Activated naive CD4-positive, alpha-beta T cell treated with anti-CD3 and anti-CD28 coated beads for 36 hours (primary cell): Measurements from ENCODE around the gene SND1. TPM values are rescaled to one million over a fixed set of nuclear protein-coding genes. Genes with fewer than 3 reads are reported as not detected.
"Not testable (repeated sequence)": the region's sequence is repeated elsewhere in the genome, so short reads cannot be mapped to it uniquely, and the experiment has no call there.

ENCODE experiments used
- CTCF ChIA-PET: fragments of 350-600 bp; sonication (Branson Sonifier 250); formaldehyde crosslinking; loops from one replicate; lab custom pipeline; 2021; ENCODE audit warnings: antibody characterized with exemption; lab: Charles Lee
- DNase-seq: peaks from one replicate; pipeline ENCODE4 v3.0.0-alpha.2; 2020
- H3K27ac Mint-ChIP-seq: one replicate; pipeline ENCODE4 v1.8.0; 2021; ENCODE audit warnings: mild to moderate bottlenecking, mixed read lengths
- H3K27me3 Mint-ChIP-seq: one replicate; pipeline ENCODE4 v1.8.0; 2021; ENCODE audit warnings: low read depth, mixed read lengths
- H3K36me3 Mint-ChIP-seq: one replicate; pipeline ENCODE4 v1.8.0; 2021; ENCODE audit warnings: low read depth, mixed read lengths
- H3K4me1 Mint-ChIP-seq: one replicate; pipeline ENCODE4 v1.8.0; 2021; ENCODE audit warnings: low read depth, mixed read lengths
- H3K4me3 Mint-ChIP-seq: one replicate; pipeline ENCODE4 v1.8.0; 2021; ENCODE audit warnings: mild to moderate bottlenecking, moderate library complexity, mixed read lengths
- H3K9me3 Mint-ChIP-seq: one replicate; pipeline ENCODE4 v1.8.0; 2021; ENCODE audit warnings: mixed read lengths
- intact Hi-C: fragments of 100-400 bp; cut with micrococcal nuclease; formaldehyde crosslinking; loops from one replicate; pipeline ENCODE4 v1.15.1; 2023
- total RNA-seq, 2 experiments: library from RNA; stranded (reverse); gene quantifications; one replicate each; pipeline ENCODE4 v1.2.3, GENCODE V29; 2021

SND1 gene
- total RNA-seq, 2 experiments from 2014 or later = 184 to 211 TPM

GRCh38 chr7:127674923-127675322 is 22.9 kb downstream of the SND1 start:
- intact Hi-C loops, H3K27me3 Mint-ChIP-seq, DNase-seq, H3K4me3 Mint-ChIP-seq, H3K27ac Mint-ChIP-seq, H3K9me3 Mint-ChIP-seq, CTCF ChIA-PET: not testable (repeated sequence)
- H3K4me1 Mint-ChIP-seq = peaks cover 16% of the 10 kb centered on the region
- peaks cover 70% of the 10 kb centered on the region for H3K36me3 Mint-ChIP-seq

DNA sequence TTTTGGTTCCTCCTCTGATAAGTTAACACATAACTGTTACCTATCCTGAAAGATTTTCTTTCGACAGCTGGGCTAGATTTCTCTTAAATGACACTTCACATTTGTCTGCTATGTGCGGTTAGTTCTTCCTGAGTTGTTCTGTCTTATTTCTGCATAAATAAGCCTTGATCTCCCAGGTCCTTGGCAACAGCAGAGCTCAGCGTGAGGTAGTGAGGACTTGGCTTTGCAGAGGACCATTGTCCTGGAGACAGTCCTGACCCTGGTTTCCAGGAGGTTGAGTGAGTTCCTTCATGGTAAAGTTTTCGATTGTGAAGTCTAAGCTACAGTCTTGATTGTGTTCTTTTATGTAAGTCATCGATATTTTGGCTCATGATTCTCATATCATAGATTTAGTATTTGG is 23.7 kb downstream of the SND1 start:
- CTCF ChIA-PET = no interaction called here
- no peak overlapping the region for H3K4me3 Mint-ChIP-seq
- H3K9me3 Mint-ChIP-seq = peaks cover 8% of the 10 kb centered on the region
- intact Hi-C loops = no loop called here
- H3K36me3 Mint-ChIP-seq = peaks cover 71% of the 10 kb centered on the region
- H3K27me3 Mint-ChIP-seq = no peaks in the 10 kb centered on the region
- no peak for DNase-seq
- H3K4me1 Mint-ChIP-seq = peaks cover 20% of the 10 kb centered on the region
- no peak overlapping the region for H3K27ac Mint-ChIP-seq

DNA sequence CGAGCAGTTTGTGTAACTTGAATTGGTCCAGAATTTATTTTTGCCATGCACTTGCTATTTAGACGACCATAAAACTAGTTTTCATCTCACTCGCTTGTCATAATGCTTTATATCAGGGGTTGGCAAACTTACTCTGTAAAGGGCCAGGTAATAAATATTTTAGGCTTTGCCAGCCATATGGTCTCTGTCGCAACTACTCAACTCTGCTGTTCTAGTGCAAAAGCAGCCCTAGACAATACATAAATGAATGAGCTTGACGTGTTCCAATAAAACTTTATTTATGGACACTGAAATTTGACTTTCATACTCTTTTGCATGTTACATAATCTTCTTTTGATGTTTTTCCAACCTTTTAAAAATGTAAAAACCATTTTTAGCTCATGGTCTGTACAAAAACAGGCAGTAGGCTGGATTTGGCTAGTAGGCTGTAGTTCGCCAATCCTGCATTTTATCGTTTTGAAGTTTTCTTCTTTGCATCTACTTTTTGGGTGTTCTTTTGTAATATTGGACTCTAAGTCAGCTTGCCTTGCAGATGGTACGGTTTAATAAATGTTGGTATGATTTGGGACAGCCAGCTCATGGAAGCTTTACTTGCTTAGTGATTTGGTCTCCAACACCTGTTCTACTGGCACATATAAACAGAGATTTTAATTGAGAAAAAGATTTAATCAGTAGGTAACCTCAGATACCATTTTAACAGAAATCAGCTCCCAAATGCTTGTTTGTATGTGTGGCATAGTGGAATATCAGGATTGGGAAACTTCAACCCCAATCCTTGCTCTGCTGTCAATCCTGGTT is 25.6 kb downstream of the SND1 start:
- Mint-ChIP-seq H3K9me3 (peaks cover 8% of the 10 kb centered on the region), H3K4me1 (peaks cover 32% of the 10 kb centered on the region), H3K4me3 (no peak overlapping the region), H3K36me3 (peaks cover 66% of the 10 kb centered on the region), H3K27me3 (no peaks in the 10 kb centered on the region), H3K27ac (no peak overlapping the region)
- intact Hi-C loops = no loop called here
- CTCF ChIA-PET = interaction anchor here (0.9 kb wide), 1 partner anchor 29 kb away, joined by 3 read pairs; no protein-coding TSS in a partner anchor
- no peak for DNase-seq

GRCh38 chr7:127678337-127678736 is 26.3 kb downstream of the SND1 start:
- Mint-ChIP-seq H3K27ac (no peak overlapping the region), H3K36me3 (peaks cover 65% of the 10 kb centered on the region), H3K4me3 (no peak overlapping the region), H3K27me3 (no peaks in the 10 kb centered on the region), H3K9me3 (peaks cover 8% of the 10 kb centered on the region), H3K4me1 (peaks cover 36% of the 10 kb centered on the region)
- intact Hi-C loops = no loop called here
- no peak for DNase-seq
- CTCF ChIA-PET = interaction anchor here (0.6 to 1.9 kb wide), 4 partner anchors 27 to 532 kb away, joined by 3 to 5 read pairs (median 4); no protein-coding TSS in a partner anchor

DNA sequence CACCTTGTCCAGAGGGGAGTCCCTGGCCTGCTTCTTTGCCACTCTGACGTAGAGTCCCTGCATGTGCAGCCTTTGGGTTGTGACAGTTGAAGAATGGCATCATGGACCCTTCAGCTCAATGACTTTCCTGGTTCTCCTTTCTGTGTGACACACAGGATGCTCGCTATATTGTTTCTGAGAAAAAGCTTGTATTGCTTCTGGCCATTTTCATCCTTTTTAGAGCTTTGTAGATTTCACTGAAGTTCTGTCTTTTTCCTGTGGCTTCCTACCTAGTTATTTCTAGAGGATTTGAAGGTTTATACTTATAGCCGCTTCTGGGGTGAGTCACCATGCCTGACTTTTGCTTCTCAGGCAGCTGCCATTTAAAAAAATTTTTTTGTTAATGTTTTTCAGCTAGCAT is 27.0 kb downstream of the SND1 start:
- Mint-ChIP-seq H3K27me3 (no peaks in the 10 kb centered on the region), H3K4me1 (peaks cover 37% of the 10 kb centered on the region), H3K9me3 (peaks cover 8% of the 10 kb centered on the region), H3K36me3 (peaks cover 61% of the 10 kb centered on the region), H3K27ac (peak overlapping the region; percentile 15), H3K4me3 (no peak overlapping the region)
- DNase-seq = no peak
- CTCF ChIA-PET = interaction anchor here (0.6 to 1.9 kb wide), 3 partner anchors 28 to 531 kb away, joined by 3 to 5 read pairs (median 4); no protein-coding TSS in a partner anchor
- intact Hi-C loops = no loop called here

DNA sequence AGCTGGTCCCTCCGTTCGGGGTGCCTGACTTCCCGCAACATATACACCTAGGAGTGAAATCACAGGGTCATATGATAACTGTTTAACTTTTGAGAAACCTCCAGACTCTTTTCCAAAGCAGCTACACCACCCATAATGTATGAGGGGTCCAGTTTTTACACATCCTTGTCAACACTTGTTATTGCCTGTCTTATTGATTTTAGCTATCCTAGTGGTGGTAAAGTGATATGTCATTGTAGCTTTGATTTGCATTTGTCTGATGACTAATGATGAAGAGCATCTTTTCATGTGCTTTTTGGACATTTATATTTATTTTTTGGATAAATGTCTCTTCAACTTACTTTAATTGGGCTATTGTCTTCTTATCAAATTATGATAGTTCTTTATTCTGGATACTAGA is 29.0 kb downstream of the SND1 start:
- CTCF ChIA-PET = no interaction called here
- no peak for DNase-seq
- peaks cover 46% of the 10 kb centered on the region for H3K4me1 Mint-ChIP-seq
- H3K9me3 Mint-ChIP-seq = peaks cover 8% of the 10 kb centered on the region
- peaks cover 49% of the 10 kb centered on the region for H3K36me3 Mint-ChIP-seq
- no peaks in the 10 kb centered on the region for H3K27me3 Mint-ChIP-seq
- no peak overlapping the region for H3K27ac Mint-ChIP-seq
- no peak overlapping the region for H3K4me3 Mint-ChIP-seq
- intact Hi-C loops = no loop called here

DNA sequence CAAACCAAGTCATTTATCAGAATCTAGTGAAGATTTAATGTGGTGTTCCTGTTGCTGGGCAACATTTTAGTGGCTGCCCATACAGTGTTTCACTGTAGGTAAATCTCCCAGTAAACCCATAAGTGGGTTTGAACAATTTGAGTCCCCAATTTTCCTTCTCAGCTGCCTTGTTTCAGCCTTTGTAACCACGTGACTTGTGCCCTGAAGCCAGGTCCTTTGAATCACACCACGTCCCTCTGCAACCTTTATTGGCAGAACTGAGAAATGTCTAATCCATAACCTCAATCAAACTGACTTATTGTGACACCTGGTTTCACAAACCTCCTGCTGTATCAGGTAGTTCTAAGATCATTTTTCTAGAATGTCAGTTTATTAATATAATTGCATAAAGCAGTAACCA is 30.1 kb downstream of the SND1 start:
- H3K9me3 Mint-ChIP-seq = peaks cover 8% of the 10 kb centered on the region
- H3K27me3 Mint-ChIP-seq = no peaks in the 10 kb centered on the region
- intact Hi-C loops = no loop called here
- no peak for DNase-seq
- no peak overlapping the region for H3K27ac Mint-ChIP-seq
- no peak overlapping the region for H3K4me3 Mint-ChIP-seq
- H3K36me3 Mint-ChIP-seq = peaks cover 47% of the 10 kb centered on the region
- peaks cover 46% of the 10 kb centered on the region for H3K4me1 Mint-ChIP-seq
- CTCF ChIA-PET = interaction anchor here (1.0 kb wide), 1 partner anchor 40 kb away, joined by 3 read pairs; no protein-coding TSS in a partner anchor

- DNase-seq = no peak
- CTCF ChIA-PET = interaction anchor here (0.6 kb wide), 1 partner anchor 24 kb away, joined by 3 read pairs; no protein-coding TSS in a partner anchor
- no peak overlapping the region for H3K4me3 Mint-ChIP-seq
- H3K27me3 Mint-ChIP-seq = no peaks in the 10 kb centered on the region
- peaks cover 37% of the 10 kb centered on the region for H3K36me3 Mint-ChIP-seq
- peaks cover 8% of the 10 kb centered on the region for H3K9me3 Mint-ChIP-seq
- intact Hi-C loops = no loop called here
- H3K27ac Mint-ChIP-seq = no peak overlapping the region
- H3K4me1 Mint-ChIP-seq = peaks cover 37% of the 10 kb centered on the region
Measured at GRCh38 chr7:127683776-127684681, 32.0 kb downstream of the SND1 start.

- Mint-ChIP-seq H3K4me3 (no peak overlapping the region), H3K9me3 (no peaks in the 10 kb centered on the region)
- intact Hi-C loops = no loop called here
Measured at GRCh38 chr7:127689194-127689772, 37.3 kb downstream of the SND1 start.

GRCh38 chr7:127690337-127690736 is 38.3 kb downstream of the SND1 start:
- H3K27ac Mint-ChIP-seq = no peak overlapping the region
- no peak for DNase-seq
- H3K27me3 Mint-ChIP-seq = no peaks in the 10 kb centered on the region
- no peaks in the 10 kb centered on the region for H3K9me3 Mint-ChIP-seq
- no peak overlapping the region for H3K4me3 Mint-ChIP-seq
- H3K36me3 Mint-ChIP-seq = peaks cover 43% of the 10 kb centered on the region
- intact Hi-C loops = no loop called here
- CTCF ChIA-PET = no interaction called here
- H3K4me1 Mint-ChIP-seq = peaks cover 11% of the 10 kb centered on the region

More at GRCh38 chr7:127689194-127689772, 37.3 kb downstream of the SND1 start:
- Mint-ChIP-seq H3K27me3 (no peaks in the 10 kb centered on the region), H3K36me3 (peaks cover 33% of the 10 kb centered on the region), H3K27ac (no peak overlapping the region), H3K4me1 (peaks cover 14% of the 10 kb centered on the region)
- CTCF ChIA-PET = no interaction called here
- no peak for DNase-seq

DNA sequence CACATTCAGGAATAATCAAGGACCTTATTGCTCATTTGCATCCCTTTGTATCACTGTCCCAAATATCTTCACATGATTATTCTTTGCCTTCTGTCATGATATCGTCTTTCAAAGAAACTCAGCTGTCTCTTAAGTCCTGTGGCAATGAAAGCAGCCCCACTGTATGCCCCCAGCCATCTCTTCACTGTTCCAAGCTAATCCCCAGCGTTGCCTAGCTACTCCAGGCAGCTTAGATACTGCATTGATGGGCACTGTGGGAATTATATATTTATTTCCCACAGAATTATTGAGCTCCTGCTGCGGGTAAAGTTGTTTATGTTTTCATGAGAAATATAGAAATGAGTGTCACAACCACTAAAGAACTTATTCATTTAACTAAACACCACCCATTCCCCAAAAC is 38.8 kb downstream of the SND1 start:
- Mint-ChIP-seq H3K27me3 (no peaks in the 10 kb centered on the region), H3K9me3 (no peaks in the 10 kb centered on the region), H3K27ac (no peak overlapping the region), H3K36me3 (peaks cover 47% of the 10 kb centered on the region), H3K4me1 (peaks cover 9% of the 10 kb centered on the region), H3K4me3 (no peak overlapping the region)
- no peak for DNase-seq
- CTCF ChIA-PET = no interaction called here
- intact Hi-C loops = no loop called here

- Mint-ChIP-seq H3K9me3 (no peaks in the 10 kb centered on the region), H3K4me3 (no peak overlapping the region), H3K36me3 (peaks cover 45% of the 10 kb centered on the region), H3K27ac (no peak overlapping the region), H3K27me3 (no peaks in the 10 kb centered on the region), H3K4me1 (peaks cover 9% of the 10 kb centered on the region)
- intact Hi-C loops = no loop called here
- DNase-seq = no peak
- CTCF ChIA-PET = interaction anchor here (1.4 kb wide), 1 partner anchor 16 kb away, joined by 3 read pairs; no protein-coding TSS in a partner anchor
Measured at GRCh38 chr7:127692200-127692599, 40.2 kb downstream of the SND1 start.
